ENCODE data around the gene SH2D4B.

SH2D4B gene

DNA sequence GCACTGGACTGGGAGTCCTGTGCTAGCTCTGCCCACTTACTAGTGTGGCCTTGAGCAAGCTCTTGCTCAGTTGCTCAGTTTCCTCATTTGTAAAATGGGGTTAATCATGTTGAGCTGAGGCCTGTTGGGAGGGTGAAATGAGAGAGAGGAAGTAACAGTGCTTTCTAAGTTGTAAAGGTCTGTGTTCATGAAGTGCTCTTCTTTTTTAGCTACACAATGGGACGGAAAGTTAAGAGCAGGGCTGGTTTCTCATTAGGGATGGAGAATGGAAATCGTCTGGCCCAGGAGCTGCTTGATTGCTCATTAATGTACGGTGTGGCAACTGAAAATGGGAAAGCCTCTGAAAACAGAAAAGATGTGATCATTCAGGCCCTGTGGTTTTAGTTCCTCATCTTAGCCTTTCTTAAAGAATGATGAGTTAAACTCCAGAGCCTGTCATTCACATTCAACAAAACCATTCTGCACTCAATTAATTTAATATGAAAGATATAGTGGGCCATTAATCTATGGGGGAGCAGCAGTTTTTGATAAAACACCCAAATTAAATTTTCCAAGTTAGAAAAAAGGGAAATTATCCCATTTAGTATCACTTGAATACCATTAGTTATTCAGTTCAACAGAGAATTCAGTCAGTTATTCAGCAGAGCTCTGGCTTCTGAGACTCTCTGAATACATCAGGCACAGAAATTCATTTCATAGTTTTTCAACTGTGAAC, 60.5 kb downstream of the SH2D4B start:
- DNase-seq = no peak

DNA sequence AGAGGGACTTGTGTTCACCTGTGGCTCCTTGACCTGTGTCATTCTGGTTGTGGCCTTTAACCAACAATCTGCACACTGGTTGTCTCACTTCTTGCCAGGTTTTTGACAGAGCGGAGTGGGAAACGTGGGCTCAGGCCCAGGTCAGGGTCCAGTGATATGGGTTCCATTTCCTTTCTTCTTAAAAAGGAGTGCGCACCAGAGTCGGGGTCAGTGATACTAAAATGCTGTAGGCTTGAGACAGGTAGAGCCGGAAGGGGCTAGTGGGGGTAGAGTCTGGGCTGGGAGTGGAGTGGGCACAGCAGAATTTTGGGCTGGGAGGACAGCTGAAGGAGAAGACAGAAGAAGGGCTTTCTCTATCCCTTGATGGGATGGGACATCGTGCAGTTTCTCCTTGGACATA, 61.2 kb downstream of the SH2D4B start:
- no peak for DNase-seq

DNA sequence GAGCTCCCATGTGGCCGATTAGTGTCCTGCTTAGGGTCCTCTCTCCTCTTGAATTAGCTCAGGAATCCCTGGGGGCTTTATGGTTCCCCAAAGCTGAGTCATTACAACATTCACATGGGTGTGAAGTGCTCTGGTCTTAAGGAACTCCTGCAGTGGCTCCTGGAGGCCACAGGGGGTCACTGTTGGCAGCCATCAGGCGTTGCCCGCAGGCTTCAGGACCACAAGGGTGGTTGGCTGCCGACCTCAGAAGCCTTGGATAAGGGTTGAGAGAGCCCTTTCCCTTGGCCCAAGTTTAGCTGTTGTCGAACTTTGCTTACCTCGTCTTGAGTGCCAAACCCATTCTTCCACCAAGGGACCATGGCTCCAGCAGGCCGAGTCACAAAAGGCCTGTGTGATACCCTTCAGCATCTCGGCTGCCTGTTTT, 61.7 kb downstream of the SH2D4B start:
- no peak for DNase-seq

- DNase-seq = no peak
Observed at GRCh38 chr10:80600256-80600655, 62.6 kb downstream of the SH2D4B start.

DNA sequence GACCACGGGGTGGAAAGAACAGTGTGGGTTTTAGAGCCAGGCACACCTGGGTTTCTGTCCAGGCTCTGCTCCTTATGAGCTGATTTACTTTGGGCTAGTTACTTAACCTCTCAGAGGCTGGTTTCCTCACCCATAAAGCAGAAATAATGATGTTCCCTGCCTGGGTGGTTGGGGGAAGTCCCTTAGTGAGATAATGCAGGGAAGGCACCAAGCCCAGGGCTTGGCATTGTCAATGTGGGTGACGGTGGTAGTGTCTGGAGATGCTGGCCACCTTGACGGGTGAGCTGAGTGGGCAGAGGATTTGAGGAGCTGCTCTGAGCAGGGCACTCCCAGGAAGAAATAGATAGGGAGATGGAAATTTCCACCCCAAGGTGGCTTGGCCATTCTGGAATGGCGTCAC, 65.2 kb downstream of the SH2D4B start:
- DNase-seq = no peak

DNA sequence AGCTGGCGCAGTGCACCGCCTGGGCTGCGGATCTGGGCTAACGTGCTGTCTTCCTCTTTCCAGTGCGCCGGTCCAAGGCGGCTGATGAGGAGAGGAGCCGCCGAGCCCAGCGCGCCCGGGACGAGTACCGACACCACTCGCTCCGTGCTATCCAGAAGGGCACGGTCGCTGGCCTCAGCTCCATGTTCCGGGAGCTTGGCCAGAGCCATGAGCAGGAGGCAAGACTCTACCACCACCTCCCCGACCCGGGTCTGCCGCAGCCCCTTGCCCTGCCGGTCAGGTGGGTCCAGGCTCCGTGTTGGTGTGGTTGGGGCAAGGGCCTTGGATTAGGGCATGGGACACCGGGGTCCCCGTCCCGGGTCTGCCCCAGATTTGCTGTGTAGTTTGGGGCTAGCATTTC, 65.8 kb downstream of the SH2D4B start:
- no peak for DNase-seq

DNA sequence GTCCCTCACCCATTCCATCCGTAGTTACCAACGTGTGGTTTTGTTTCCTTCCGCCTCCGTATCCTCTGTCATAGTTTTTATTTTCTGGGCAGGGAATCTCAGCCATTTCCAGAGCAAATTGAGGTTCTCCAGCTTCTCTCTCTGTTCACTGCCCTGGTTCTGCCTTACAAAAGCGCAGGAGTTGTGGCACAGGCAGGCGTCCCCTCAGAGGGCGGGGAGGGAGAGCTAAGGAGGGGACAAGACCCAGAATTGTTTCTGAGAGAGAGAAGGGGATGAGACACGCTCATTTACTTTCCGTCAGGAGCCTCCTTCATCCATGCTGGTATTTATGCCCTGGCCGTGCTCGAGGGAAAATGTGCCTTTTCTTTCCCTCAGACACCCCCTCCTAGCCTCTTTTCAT, 71.0 kb downstream of the SH2D4B start:
- no peak for DNase-seq

DNA sequence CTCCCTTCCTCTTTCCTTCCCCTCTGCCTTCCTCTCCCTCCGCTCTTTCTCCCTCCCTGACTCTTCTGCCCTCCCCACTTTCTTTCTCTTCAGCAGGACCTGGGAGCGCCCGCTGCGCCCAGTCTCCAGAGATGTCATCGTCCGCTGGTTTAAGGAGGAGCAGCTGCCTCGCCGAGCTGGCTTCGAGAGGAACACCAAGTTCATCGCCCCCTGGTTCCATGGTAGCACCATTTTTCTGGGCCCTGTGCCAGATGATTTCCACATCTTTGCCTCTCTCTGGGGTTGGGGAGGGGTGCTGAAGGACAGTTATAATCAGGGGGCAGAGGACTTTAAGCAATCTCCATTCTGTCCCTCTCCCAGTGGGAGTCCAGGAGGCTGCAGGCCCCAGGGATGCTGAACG, 71.6 kb downstream of the SH2D4B start:
- no peak for DNase-seq

DNA sequence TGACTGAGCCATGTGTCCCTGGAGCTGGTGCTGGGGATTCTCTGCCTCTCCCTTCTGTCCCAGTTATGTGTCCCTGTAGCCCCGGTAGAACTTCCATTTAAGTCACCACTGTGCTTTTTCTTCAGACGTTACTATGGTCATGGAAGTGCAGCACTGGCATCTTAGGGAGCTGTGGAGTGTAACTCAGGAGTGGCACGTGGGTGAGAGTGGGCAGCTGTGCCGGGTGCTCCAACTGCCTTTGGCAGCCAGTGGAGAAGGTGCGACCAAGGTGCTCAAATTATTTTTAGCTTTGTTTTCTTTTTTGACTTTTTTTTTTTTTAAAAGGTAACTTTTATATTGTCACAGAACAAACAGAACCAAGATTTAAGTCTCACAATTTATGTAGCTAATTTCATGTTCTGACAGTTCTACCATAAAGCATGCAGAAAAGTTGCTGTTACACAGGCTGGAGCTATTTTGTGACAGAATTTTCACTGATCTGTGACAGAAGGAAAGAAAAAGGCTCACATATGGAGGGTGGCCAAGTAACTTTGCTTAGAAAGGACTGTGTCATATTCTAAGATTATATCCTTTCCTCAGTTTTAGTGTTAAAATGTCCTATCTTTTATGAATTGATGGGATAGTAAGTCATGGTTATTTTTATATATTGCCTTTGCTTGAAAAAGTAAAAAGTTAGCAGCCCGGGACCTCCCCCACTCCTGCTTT, 73.9 kb downstream of the SH2D4B start:
- no peak for DNase-seq

DNA sequence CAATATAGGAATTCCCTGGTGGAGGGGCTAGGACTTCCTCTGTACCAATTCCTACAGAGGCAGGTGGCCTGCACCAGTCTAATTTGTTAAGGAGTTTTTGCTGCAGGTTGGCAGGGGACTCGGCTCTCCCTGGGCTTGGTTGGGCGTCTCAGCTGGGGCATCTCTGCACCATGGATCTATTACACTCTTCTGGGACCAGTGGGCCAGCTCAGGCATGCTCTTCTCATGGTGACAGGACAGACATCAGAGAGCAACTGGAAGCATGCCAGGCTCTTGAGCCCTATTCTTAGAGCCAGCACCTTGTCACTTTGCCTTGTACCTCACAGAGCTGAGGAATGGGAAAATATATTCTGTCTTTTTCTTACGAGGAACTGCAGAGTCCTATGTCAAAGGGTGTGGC, 74.6 kb downstream of the SH2D4B start:
- DNase-seq = no peak

DNA sequence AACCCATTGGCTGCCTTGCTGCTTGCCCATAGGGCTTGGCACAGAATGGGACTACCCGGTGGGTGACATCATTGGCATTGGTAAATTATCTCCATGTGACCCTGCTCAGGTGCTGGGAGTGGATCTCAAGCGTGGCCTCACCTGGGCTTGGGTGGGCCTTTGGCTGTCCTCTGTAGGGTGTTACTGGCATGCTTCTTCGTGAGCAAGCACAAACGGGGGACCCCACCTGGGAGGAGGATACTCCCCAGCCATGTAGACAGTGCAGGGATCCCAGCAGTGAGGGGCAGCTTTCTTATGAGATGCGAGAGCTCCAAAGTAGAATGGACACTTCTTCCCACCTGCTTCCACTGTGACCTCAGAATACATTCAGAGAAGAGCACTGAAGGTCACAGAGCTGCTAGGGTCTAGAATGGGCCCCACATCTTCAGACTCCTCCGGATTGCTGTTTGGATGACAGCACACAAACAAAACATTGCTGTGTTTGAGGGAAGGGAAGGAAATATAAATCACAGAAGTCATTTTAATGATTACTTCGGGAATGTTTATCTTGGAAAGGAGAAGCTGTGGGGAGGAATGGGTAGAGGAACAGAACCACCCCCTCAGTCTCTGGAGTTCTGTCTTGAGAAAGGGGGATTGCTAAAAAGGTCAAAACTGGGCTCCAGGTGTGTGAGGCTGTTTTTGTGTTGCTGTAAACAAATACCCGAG, 75.9 kb downstream of the SH2D4B start:
- DNase-seq = no peak

- DNase-seq = no peak
Observed at GRCh38 chr10:80614576-80615416, 77.1 kb downstream of the SH2D4B start.

DNA sequence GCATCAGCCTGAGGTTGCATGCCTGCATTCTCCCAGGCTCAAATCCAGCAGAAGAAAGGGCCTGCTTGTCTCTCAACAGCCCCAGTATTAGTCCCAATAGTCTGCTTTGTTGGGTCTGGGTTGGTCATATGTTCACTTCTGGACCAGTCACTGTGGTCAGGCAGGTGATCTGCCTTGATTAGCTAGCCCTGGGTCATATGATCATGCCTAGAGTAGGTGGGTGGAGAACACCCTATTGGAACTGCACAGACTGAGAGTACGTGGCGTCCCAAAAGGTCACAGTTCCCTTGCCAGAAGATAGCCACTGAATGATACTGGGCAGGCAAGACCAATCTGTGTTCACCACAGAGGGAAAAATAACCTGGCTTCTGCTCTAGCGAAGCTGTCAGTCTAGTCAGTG, 80.1 kb downstream of the SH2D4B start:
- DNase-seq = no peak

- DNase-seq = no peak
Observed at GRCh38 chr10:80619036-80619435, 81.3 kb downstream of the SH2D4B start.

DNA sequence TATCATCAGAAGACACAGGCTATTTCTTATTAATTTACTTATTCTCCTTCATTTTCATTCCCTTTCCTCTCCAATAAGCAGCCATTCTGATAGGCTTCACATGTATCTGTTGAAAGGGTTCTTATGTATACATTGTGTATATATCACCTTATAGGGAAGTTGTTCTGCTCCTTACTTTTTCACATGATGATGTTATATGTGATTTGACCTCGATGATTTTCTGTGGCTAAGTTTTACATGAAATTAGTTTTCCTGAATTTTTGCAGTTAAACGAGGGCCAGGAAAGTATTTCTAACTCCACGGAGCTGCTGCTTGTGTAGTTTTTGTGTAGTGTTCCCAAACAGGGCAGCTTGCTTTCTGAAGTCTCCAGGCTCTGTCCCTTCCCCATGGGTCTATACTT, 84.5 kb downstream of the SH2D4B start:
- DNase-seq = no peak

DNA sequence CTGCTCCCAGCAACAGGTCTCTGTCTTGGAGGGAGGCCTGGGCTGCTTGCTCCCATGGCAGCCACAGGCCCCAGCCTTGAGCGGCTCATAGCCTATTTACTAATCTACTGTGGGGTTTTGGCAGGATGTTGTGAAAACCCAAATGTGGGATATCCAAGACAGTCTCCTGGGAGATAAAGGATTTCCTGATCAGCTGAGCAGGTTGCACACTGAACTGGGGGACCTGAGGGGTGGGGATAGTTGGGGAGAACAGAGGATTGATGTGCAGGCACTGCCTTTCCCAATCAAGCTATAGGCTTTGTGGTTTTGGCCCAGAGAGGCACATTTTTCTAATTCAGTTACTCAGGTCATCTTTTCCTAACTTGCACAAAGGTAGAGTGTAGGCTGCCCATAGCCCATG, 92.6 kb downstream of the SH2D4B start:
- DNase-seq = no peak

GRCh38 chr10:80632742-80633141, 95.0 kb downstream of the SH2D4B start:
- no peak for DNase-seq

GRCh38 chr10:80633383-80633860, 95.7 kb downstream of the SH2D4B start:
- no peak for DNase-seq

- no peak for DNase-seq
Observed at GRCh38 chr10:80633910-80634309, 96.2 kb downstream of the SH2D4B start.

- DNase-seq = no peak
Observed at GRCh38 chr10:80642661-80643060, 105.0 kb downstream of the SH2D4B start.

DNA sequence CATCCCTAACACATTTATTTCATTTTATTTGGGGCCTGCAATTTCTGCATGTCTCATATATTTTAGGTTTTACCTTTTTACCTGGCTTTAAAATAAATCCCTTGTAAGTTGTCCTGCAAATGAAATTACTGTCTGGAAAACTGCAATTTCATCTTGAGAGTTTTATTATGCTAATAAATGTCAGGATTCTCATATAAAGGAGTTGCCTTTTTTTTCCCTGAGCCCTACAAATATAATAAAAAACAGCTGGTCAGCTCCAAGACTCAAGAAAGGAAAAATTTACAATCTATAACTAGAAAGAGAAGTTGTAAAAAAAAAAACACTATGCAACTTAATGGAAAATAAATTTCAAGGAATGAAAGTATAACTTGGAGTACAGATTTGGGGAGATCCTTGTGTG, 108.7 kb downstream of the SH2D4B start:
- no peak for DNase-seq

- no peak for DNase-seq
Observed at GRCh38 chr10:80647173-80647833, 109.6 kb downstream of the SH2D4B start.

GRCh38 chr10:80648106-80648505, 110.4 kb downstream of the SH2D4B start:
- no peak for DNase-seq

All from GF-D8 (cell line).